ENCODE results near the gene RECQL. TPM values are rescaled to one million over a fixed set of nuclear protein-coding genes. Genes with fewer than 3 reads are reported as not detected.

RECQL gene
- total RNA-seq, 1 experiment from 2014 or later, result 38.2 TPM

GRCh38 chr12:21542403-21542802 is 41.0 kb upstream of the RECQL start:
- DNase-seq (no peak), ATAC-seq (no peak)
- H3K27me3 ChIP-seq (ENCODE audit: low read length), result no peaks in the 10 kb centered on the region
- H3K36me3 ChIP-seq (ENCODE audit: low read depth, low read length), result no peaks in the 10 kb centered on the region
- H3K9ac ChIP-seq (ENCODE audit: low read length), result no peak overlapping the region
- CTCF ChIA-PET, result no interaction called here
- POLR2A ChIA-PET (ENCODE audit: unreplicated experiment), result interaction anchor here (0.6 kb wide), 1 partner anchor 104 kb away, joined by 7 read pairs; no protein-coding TSS in a partner anchor
- no peaks in the 10 kb centered on the region for H3K9me3 ChIP-seq (ENCODE audit: low read length)
- H3K4me2 ChIP-seq (ENCODE audit: low read length), result no peak overlapping the region
- H3K27ac ChIP-seq (ENCODE audit: low read length), result no peak overlapping the region
- no TSS peak for BruUV-seq (replicated peaks)
- H3K4me1 ChIP-seq (ENCODE audit: insufficient read depth, low read length), result no peaks in the 10 kb centered on the region
- TF ChIP-seq EZH2phosphoT487 (IDR thresholded peaks at IDR 0.05; ENCODE audit: borderline replicate concordance, low read length) (no peak), EZH2 (IDR thresholded peaks at IDR 0.05; ENCODE audit: low read length, unreplicated experiment) (no peak), CTCF (conservative IDR thresholded peaks at IDR 0.05; ENCODE audit: low read depth, low read length) (no peak)
- no peak overlapping the region for H3K4me3 ChIP-seq (ENCODE audit: low read length)
- H3K79me2 ChIP-seq (ENCODE audit: low read length), result no peaks in the 10 kb centered on the region
- H2AFZ ChIP-seq (ENCODE audit: low read length), result no peak overlapping the region
- no peaks in the 10 kb centered on the region for H3F3A ChIP-seq (ENCODE audit: low read length, unreplicated experiment)
- intact Hi-C loops (cut with micrococcal nuclease), result no loop called here
- H4K20me1 ChIP-seq (ENCODE audit: low read length), result no peaks in the 10 kb centered on the region
- H3K9me2 ChIP-seq (replicated peaks; ENCODE audit: low read length), result no peaks in the 10 kb centered on the region

- Histone ChIP-seq H3K9ac (ENCODE audit: low read length) (no peak overlapping the region), H3K4me3 (ENCODE audit: low read length) (no peak overlapping the region), H3K9me2 (replicated peaks; ENCODE audit: low read length) (no peaks in the 10 kb centered on the region), H3K27me3 (ENCODE audit: low read length) (no peaks in the 10 kb centered on the region), H4K20me1 (ENCODE audit: low read length) (no peaks in the 10 kb centered on the region), H3K4me1 (ENCODE audit: insufficient read depth, low read length) (no peaks in the 10 kb centered on the region), H3K9me3 (ENCODE audit: low read length) (no peaks in the 10 kb centered on the region), H3K4me2 (ENCODE audit: low read length) (no peak overlapping the region), H3F3A (ENCODE audit: low read length, unreplicated experiment) (no peaks in the 10 kb centered on the region), H3K27ac (ENCODE audit: low read length) (no peak overlapping the region), H3K36me3 (ENCODE audit: low read depth, low read length) (no peaks in the 10 kb centered on the region), H2AFZ (ENCODE audit: low read length) (no peak overlapping the region), H3K79me2 (ENCODE audit: low read length) (no peaks in the 10 kb centered on the region)
- CTCF ChIA-PET, result no interaction called here
- intact Hi-C loops (cut with micrococcal nuclease), result no loop called here
- DNase-seq, result no peak
- no peak for ATAC-seq
- POLR2A ChIA-PET (ENCODE audit: unreplicated experiment), result no interaction called here
- no TSS peak for BruUV-seq (replicated peaks)
- TF ChIP-seq CTCF (conservative IDR thresholded peaks at IDR 0.05; ENCODE audit: low read depth, low read length), result no peak
- no peak for TF ChIP-seq EZH2phosphoT487 (IDR thresholded peaks at IDR 0.05; ENCODE audit: borderline replicate concordance, low read length)
- no peak for TF ChIP-seq EZH2 (IDR thresholded peaks at IDR 0.05; ENCODE audit: low read length, unreplicated experiment)
Measured at GRCh38 chr12:21541773-21542172, 40.3 kb upstream of the RECQL start.

GRCh38 chr12:21539797-21540196 is 38.4 kb upstream of the RECQL start:
- no peaks in the 10 kb centered on the region for H3K36me3 ChIP-seq (ENCODE audit: low read depth, low read length)
- no peak overlapping the region for H3K9ac ChIP-seq (ENCODE audit: low read length)
- H3K9me3 ChIP-seq (ENCODE audit: low read length), result no peaks in the 10 kb centered on the region
- no peaks in the 10 kb centered on the region for H3K9me2 ChIP-seq (replicated peaks; ENCODE audit: low read length)
- no peak overlapping the region for H3K27ac ChIP-seq (ENCODE audit: low read length)
- no peaks in the 10 kb centered on the region for H3K27me3 ChIP-seq (ENCODE audit: low read length)
- no peaks in the 10 kb centered on the region for H3K79me2 ChIP-seq (ENCODE audit: low read length)
- no peak for DNase-seq
- ChIA-PET POLR2A (ENCODE audit: unreplicated experiment) (no interaction called here), CTCF (no interaction called here)
- H3K4me1 ChIP-seq (ENCODE audit: insufficient read depth, low read length), result no peaks in the 10 kb centered on the region
- H3K4me2 ChIP-seq (ENCODE audit: low read length), result no peak overlapping the region
- no peak for ATAC-seq
- H2AFZ ChIP-seq (ENCODE audit: low read length), result no peak overlapping the region
- TF ChIP-seq EZH2phosphoT487 (IDR thresholded peaks at IDR 0.05; ENCODE audit: borderline replicate concordance, low read length) (no peak), EZH2 (IDR thresholded peaks at IDR 0.05; ENCODE audit: low read length, unreplicated experiment) (no peak), CTCF (conservative IDR thresholded peaks at IDR 0.05; ENCODE audit: low read depth, low read length) (no peak)
- H4K20me1 ChIP-seq (ENCODE audit: low read length), result no peaks in the 10 kb centered on the region
- no peak overlapping the region for H3K4me3 ChIP-seq (ENCODE audit: low read length)
- intact Hi-C loops (cut with micrococcal nuclease), result no loop called here
- no TSS peak for BruUV-seq (replicated peaks)
- H3F3A ChIP-seq (ENCODE audit: low read length, unreplicated experiment), result no peaks in the 10 kb centered on the region
